Gastrocnemius medialis (tissue), 4 donors: Measurements from ENCODE around the gene PHACTR3.

ENCODE experiments used
- POLR2A ChIP-seq, 2 donors: fragments of 450-650 bp; IDR thresholded peaks; one replicate each; pipeline ENCODE4 v1.6.1; 2017; ENCODE audit warnings: antibody characterized with exemption in 2 of 2, mild to moderate bottlenecking in 2 of 2, moderate library complexity in 2 of 2
- TF ChIP-seq, protein P1 (sequence below), 5 experiments: fragments of 450-650 bp in 3 of 5; fragments of 200-600 bp in 2 of 5; sonication (generic) in 2 of 5; IDR thresholded peaks in 4 of 5; conservative IDR thresholded peaks in 1 of 5; 1 replicate in 4 of 5; 2 replicates in 1 of 5; pipeline ENCODE4 v1.5.1; 2016 to 2019; ENCODE audit warnings: antibody characterized with exemption in 5 of 5, mild to moderate bottlenecking in 3 of 5, moderate library complexity in 3 of 5

DNA sequence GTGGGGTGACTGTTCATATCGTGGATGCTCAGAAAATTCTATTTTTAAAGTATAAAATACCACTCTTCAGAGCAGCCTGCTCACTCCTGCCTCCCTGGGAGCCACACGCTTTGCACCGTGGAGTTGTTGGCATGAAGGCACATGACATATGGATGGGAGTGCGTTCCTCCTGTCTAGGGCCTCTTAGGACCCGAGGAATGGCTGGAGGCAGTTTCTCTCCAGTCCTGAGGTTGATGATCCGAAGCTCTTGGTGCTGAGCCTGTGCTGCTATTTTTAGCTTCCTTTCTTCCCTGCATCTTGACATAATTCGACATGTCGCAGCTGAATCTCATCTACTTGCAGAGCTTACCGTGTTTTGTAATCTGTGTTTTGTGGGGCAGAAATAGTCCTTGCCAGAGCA is 73.9 kb downstream of the PHACTR3 start:
- TF ChIP-seq, protein P1, sequence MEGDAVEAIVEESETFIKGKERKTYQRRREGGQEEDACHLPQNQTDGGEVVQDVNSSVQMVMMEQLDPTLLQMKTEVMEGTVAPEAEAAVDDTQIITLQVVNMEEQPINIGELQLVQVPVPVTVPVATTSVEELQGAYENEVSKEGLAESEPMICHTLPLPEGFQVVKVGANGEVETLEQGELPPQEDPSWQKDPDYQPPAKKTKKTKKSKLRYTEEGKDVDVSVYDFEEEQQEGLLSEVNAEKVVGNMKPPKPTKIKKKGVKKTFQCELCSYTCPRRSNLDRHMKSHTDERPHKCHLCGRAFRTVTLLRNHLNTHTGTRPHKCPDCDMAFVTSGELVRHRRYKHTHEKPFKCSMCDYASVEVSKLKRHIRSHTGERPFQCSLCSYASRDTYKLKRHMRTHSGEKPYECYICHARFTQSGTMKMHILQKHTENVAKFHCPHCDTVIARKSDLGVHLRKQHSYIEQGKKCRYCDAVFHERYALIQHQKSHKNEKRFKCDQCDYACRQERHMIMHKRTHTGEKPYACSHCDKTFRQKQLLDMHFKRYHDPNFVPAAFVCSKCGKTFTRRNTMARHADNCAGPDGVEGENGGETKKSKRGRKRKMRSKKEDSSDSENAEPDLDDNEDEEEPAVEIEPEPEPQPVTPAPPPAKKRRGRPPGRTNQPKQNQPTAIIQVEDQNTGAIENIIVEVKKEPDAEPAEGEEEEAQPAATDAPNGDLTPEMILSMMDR (IDR thresholded peaks at IDR 0.05 in 4 of 5, conservative IDR thresholded peaks at IDR 0.05 in 1 of 5), result no peak
- TF ChIP-seq POLR2A (IDR thresholded peaks at IDR 0.05), result no peak
